B cell (primary cell): Measurements from ENCODE around the gene ZMYND8. TPM values are rescaled to one million over a fixed set of nuclear protein-coding genes. Genes with fewer than 3 reads are reported as not detected.

Experiments used
- ATAC-seq: fragments of 200-7000 bp; cut with Tn5 transposase; one replicate; pipeline ENCODE4 v1.10.0; 2021; ENCODE audit warnings: low read depth, mild to moderate bottlenecking, moderate number of reproducible peaks, moderate library complexity
- CTCF ChIA-PET: fragments of 350-600 bp; sonication (Branson Sonifier 250); formaldehyde crosslinking; loops from one replicate; lab custom pipeline; 2021; ENCODE audit warnings: antibody characterized with exemption, inconsistent platforms; lab: Charles Lee
- POLR2A ChIA-PET: fragments of 350-600 bp; sonication (Branson Sonifier 250); formaldehyde crosslinking; loops from one replicate; lab custom pipeline; 2021; ENCODE audit warnings: antibody characterized with exemption; lab: Charles Lee
- DNase-seq: peaks from one replicate; pipeline ENCODE4 v3.0.0; 2013
- H2AFZ ChIP-seq: 2 replicates; pipeline ENCODE4 v1.6.1; 2012; ENCODE audit warnings: mild to moderate bottlenecking, low read depth, low read length; ENCODE audit not compliant: insufficient read depth, poor library complexity, severe bottlenecking
- H3K27ac ChIP-seq, 2 donors: 1 replicate in 1 of 2; 2 replicates in 1 of 2; pipeline ENCODE4 v1.5.1; 2012 to 2013; ENCODE audit warnings: low read length in 2 of 2, mild to moderate bottlenecking in 2 of 2, moderate library complexity in 1 of 2
- H3K27me3 ChIP-seq, 4 experiments: fragments of 200-600 bp in 1 of 4; sonication (generic) in 1 of 4; replicated peaks in 1 of 4; 1 replicate in 2 of 4; 2 replicates in 2 of 4; pipeline versions ENCODE4 v1.6.1 to v1.7.0; 2013 to 2016; ENCODE audit warnings: low read length in 3 of 4, mild to moderate bottlenecking in 2 of 4, mixed read lengths in 1 of 4, moderate library complexity in 1 of 4; ENCODE audit not compliant: insufficient read depth in 4 of 4, control insufficient read depth in 3 of 4; ENCODE audit errors: control extremely low read depth in 1 of 4
- H3K36me3 ChIP-seq, 2 experiments: replicated peaks in 1 of 2; 1 replicate in 1 of 2; 2 replicates in 1 of 2; pipeline versions ENCODE4 v1.6.1 to v1.7.1; 2013; ENCODE audit warnings: low read length in 1 of 2; ENCODE audit not compliant: insufficient read depth in 2 of 2, control insufficient read depth in 1 of 2; ENCODE audit errors: control extremely low read depth in 1 of 2, extremely low read depth in 1 of 2
- H3K4me1 ChIP-seq, 2 donors: fragments of 200-600 bp in 1 of 2; sonication (generic) in 1 of 2; 1 replicate in 1 of 2; 2 replicates in 1 of 2; pipeline versions ENCODE4 v1.5.1 to v1.6.1; 2013 to 2017; ENCODE audit warnings: low read length in 2 of 2; ENCODE audit not compliant: control insufficient read depth in 2 of 2, insufficient read depth in 2 of 2
- H3K4me2 ChIP-seq: replicated peaks from 2 replicates; pipeline ENCODE3; 2012; ENCODE audit warnings: mild to moderate bottlenecking, low read depth, low read length; ENCODE audit not compliant: poor library complexity, severe bottlenecking
- H3K4me3 ChIP-seq, 5 experiments: fragments of 200-600 bp in 1 of 5; sonication (generic) in 1 of 5; 1 replicate in 3 of 5; 2 replicates in 2 of 5; pipeline versions ENCODE4 v1.5.1 to v1.7.0; 2011 to 2016; ENCODE audit warnings: low read length in 4 of 5, mild to moderate bottlenecking in 4 of 5, low read depth in 2 of 5, control low read depth in 1 of 5, moderate library complexity in 1 of 5; ENCODE audit not compliant: insufficient read depth in 1 of 5; ENCODE audit errors: control extremely low read depth in 1 of 5, extremely low read depth in 1 of 5
- H3K79me2 ChIP-seq: fragments of 200-600 bp; sonication (generic); one replicate; pipeline ENCODE4 v1.6.0; 2016; ENCODE audit warnings: low read length; ENCODE audit not compliant: control insufficient read depth, insufficient read depth
- H3K9ac ChIP-seq: fragments of 200-600 bp; sonication (generic); 2 replicates; pipeline ENCODE4 v1.6.1; 2017; ENCODE audit warnings: mild to moderate bottlenecking, low read length, moderate library complexity
- H3K9me3 ChIP-seq, 3 donors: one replicate each; pipeline versions ENCODE4 v1.6.1 to v1.7.1; 2013; ENCODE audit warnings: low read length in 2 of 3; ENCODE audit not compliant: control insufficient read depth in 2 of 3, insufficient read depth in 1 of 3; ENCODE audit errors: control extremely low read depth in 1 of 3
- H4K20me1 ChIP-seq: 2 replicates; pipeline ENCODE4 v1.6.0; 2012; ENCODE audit warnings: mild to moderate bottlenecking, low read length; ENCODE audit not compliant: insufficient read depth, control insufficient read depth, poor library complexity, severe bottlenecking
- H3K27ac Mint-ChIP-seq: one replicate; pipeline ENCODE4 v1.8.0; 2021; ENCODE audit warnings: mixed read lengths
- H3K27me3 Mint-ChIP-seq: one replicate; pipeline ENCODE4 v1.8.0; 2021; ENCODE audit warnings: mixed read lengths
- H3K4me1 Mint-ChIP-seq: one replicate; pipeline ENCODE4 v1.8.0; 2021; ENCODE audit warnings: mixed read lengths
- H3K4me3 Mint-ChIP-seq: one replicate; pipeline ENCODE4 v1.8.0; 2021; ENCODE audit warnings: mixed read lengths
- H3K9me3 Mint-ChIP-seq: one replicate; pipeline ENCODE4 v1.8.0; 2022; ENCODE audit warnings: mixed read lengths; ENCODE audit not compliant: insufficient read depth
- EZH2 ChIP-seq: IDR thresholded peaks from 2 replicates; pipeline ENCODE4 v1.6.1; 2012; ENCODE audit warnings: borderline replicate concordance, low read depth, mild to moderate bottlenecking, moderate library complexity, low read length; ENCODE audit not compliant: insufficient read depth, poor library complexity, severe bottlenecking
- WGBS: methylation state at CpG from one replicate; pipeline ENCODE4 v1.1.5; 2013; ENCODE audit warnings: missing lambda C conversion rate; ENCODE audit not compliant: insufficient coverage; 5-methylcytosine and 5-hydroxymethylcytosine counted together
- intact Hi-C: fragments of 100-400 bp; cut with micrococcal nuclease; formaldehyde crosslinking; loops from one replicate; pipeline ENCODE4 v1.10.0; 2022
- polyA plus RNA-seq: library from polyadenylated mRNA; depleted of rRNA; stranded (reverse); fragments of >200 nt; gene quantifications from 2 replicates; pipeline ENCODE4 v1.2.3, GENCODE V29; 2012
- total RNA-seq, 2 donors: library from RNA; stranded (reverse); fragments of 120-200 nt in 1 of 2; gene quantifications; 1 replicate in 1 of 2; 2 replicates in 1 of 2; pipeline versions ENCODE4 v1.2.3 to v1.2.4, GENCODE V29; 2013 to 2022
- TF ChIP-seq, protein P1 (sequence below): fragments of 200-600 bp; IDR thresholded peaks from one replicate; pipeline ENCODE4 v1.8.0; 2022; ENCODE audit warnings: antibody characterized with exemption, mild to moderate bottlenecking

ZMYND8 gene
- total and polyA plus RNA-seq, 2 donors (not counting 1 experiment from before 2014, with no cell fraction given): 20.3 to 67.2 TPM

DNA sequence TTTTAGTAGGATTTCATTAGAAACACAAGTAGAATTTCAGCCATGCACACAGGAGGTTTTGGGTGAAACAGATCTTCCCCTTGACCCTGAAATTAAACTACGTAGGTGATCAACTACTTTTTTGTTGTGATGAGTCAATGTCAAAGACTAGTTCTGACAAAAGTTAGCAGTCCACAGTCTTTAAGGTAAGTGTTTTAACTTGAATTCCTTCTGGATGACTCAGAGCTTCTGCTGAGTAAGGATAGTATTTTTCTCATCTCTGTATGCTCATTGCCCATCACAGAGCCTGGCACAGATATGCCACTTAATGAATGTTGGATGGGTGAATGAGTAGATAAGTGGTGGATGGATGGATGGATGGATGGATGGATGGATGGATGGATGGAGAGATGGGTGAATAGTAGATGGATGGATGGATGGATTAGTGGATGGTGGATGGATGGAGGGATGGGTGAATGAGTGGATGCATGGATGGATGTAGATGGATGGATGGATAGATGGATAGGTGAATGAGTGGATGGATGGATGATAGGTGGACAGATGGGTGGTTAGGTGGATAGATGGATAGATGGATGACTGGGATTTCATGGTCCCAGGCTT lies 165.3 kb downstream of the ZMYND8 start:
- ATAC-seq (no peak), DNase-seq (no peak)
- ChIA-PET POLR2A (no interaction called here), CTCF (no interaction called here)
- TF ChIP-seq EZH2: no peak
- TF ChIP-seq, protein P1, sequence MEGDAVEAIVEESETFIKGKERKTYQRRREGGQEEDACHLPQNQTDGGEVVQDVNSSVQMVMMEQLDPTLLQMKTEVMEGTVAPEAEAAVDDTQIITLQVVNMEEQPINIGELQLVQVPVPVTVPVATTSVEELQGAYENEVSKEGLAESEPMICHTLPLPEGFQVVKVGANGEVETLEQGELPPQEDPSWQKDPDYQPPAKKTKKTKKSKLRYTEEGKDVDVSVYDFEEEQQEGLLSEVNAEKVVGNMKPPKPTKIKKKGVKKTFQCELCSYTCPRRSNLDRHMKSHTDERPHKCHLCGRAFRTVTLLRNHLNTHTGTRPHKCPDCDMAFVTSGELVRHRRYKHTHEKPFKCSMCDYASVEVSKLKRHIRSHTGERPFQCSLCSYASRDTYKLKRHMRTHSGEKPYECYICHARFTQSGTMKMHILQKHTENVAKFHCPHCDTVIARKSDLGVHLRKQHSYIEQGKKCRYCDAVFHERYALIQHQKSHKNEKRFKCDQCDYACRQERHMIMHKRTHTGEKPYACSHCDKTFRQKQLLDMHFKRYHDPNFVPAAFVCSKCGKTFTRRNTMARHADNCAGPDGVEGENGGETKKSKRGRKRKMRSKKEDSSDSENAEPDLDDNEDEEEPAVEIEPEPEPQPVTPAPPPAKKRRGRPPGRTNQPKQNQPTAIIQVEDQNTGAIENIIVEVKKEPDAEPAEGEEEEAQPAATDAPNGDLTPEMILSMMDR: no peak
- Histone ChIP-seq H3K4me1 (peaks cover 0 to under 1% of the 10 kb centered on the region in 2 donors), H3K27me3 (peaks cover 0 to 10% (median 2%) of the 10 kb centered on the region in 4 experiments), H3K9me3 (no peaks in the 10 kb centered on the region), H3K4me3 (no peak overlapping the region), H3K79me2 (no peaks in the 10 kb centered on the region), H2AFZ (no peak overlapping the region), H3K9ac (no peak overlapping the region), H4K20me1 (no peaks in the 10 kb centered on the region), H3K4me2 (no peak overlapping the region), H3K36me3 (no peaks in the 10 kb centered on the region), H3K27ac (no peak overlapping the region)
- Mint-ChIP-seq H3K27ac (no peak overlapping the region), H3K27me3 (peaks cover 17% of the 10 kb centered on the region), H3K4me3 (no peak overlapping the region), H3K4me1 (peaks cover under 1% of the 10 kb centered on the region), H3K9me3 (no peaks in the 10 kb centered on the region)
- intact Hi-C loops: loop anchor here (10.0 kb wide), 1 partner anchor 314 kb away; the partner anchor contains the start of gene NCOA3
- 40% methylated on average over 1 of the region's 1 CpG for WGBS

GRCh38 chr20:47189060-47189459 lies 167.4 kb downstream of the ZMYND8 start:
- intact Hi-C loops: no loop called here
- H4K20me1 ChIP-seq: no peaks in the 10 kb centered on the region
- no peak overlapping the region for H3K4me2 ChIP-seq
- H2AFZ ChIP-seq: no peak overlapping the region
- H3K4me3 ChIP-seq: no peak overlapping the region
- CTCF ChIA-PET: interaction anchor here (0.6 to 1.2 kb wide), 2 partner anchors 64 to 195 kb away, joined by 3 to 4 read pairs; no protein-coding TSS in a partner anchor
- no peaks in the 10 kb centered on the region for H3K9me3 ChIP-seq
- ATAC-seq (no peak), DNase-seq (no peak)
- 70% methylated on average over 4 of the region's 11 CpGs for WGBS
- H3K79me2 ChIP-seq: no peaks in the 10 kb centered on the region
- no peaks in the 10 kb centered on the region for H3K9me3 Mint-ChIP-seq
- TF ChIP-seq, protein P1: no peak
- TF ChIP-seq EZH2: no peak
- no peaks in the 10 kb centered on the region for H3K4me1 ChIP-seq
- H3K9ac ChIP-seq: no peak overlapping the region
- POLR2A ChIA-PET: interaction anchor here (0.5 to 0.9 kb wide), 2 partner anchors 452 to 622 kb away, joined by 6 to 7 read pairs; no protein-coding TSS in a partner anchor
- H3K27ac ChIP-seq: no peak overlapping the region
- H3K4me3 Mint-ChIP-seq: no peak overlapping the region
- H3K4me1 Mint-ChIP-seq: no peaks in the 10 kb centered on the region
- H3K27me3 ChIP-seq: peaks cover 0 to 10% (median 2%) of the 10 kb centered on the region in 4 experiments
- H3K27ac Mint-ChIP-seq: no peak overlapping the region
- H3K36me3 ChIP-seq: no peaks in the 10 kb centered on the region
- H3K27me3 Mint-ChIP-seq: peaks cover 17% of the 10 kb centered on the region
